ENCODE measurements around the gene TOMM34.

Gene TOMM34

DNA sequence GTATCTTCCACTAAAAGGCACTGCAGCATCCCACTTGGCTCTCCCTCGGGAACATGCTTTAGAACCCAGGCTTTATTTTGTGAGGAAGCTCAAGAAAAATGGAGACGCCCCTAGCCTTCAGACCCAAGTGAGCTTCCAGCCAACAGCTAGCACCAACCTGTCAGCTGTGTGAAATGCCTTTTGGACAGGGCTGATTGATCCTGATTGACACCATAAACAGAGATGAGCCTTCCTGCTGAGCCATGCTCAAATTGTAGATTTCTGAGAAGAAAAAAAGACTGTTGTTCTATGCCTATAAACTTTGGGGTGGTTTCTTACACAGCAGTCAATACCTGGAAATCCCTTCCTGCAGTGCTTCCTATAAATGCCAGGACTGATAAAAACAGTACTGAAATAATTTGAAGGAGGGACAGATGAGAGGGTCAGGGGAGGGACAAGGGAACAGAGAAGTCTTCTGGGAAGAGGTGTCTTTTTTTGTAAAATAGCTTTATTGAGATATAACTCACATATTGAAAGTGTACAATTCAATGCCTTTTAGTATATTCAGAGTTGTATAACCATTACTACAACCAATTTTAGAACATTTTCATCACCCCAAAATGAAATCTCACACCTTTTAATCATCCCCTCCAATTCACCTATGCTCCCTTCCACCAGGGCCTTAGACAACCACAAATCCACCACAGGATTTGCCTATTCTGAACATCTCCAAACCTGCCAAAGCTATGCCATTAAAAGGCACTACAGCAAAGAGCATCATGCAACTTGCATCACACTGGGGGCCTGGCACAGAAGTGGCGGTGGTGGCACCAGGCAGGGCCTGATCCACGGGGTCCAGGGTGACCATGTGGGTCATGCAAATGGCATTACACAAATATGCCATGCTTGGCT lies 3.4 kb upstream of the TOMM34 start:
- DNase-seq: no peak

DNA sequence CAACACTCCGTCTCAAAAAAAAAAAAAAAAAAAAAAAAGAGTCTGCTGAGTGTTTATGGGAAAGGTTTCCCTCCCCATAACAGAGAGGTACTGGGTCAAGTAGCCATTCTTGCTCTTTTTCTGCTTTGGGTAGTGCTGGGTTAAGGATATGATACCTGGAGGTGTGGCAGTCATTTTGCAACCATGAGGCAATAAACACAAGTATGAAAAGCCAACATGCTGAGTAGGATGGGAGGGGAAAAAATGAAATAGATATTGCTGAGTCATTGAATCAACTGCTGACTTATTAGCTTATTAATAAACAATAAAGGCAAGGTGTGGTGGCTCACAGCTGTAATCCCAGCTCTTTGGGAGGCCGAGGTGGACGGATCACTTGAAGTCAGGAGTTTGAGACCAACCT lies 2.3 kb upstream of the TOMM34 start:
- DNase-seq: no peak

DNA sequence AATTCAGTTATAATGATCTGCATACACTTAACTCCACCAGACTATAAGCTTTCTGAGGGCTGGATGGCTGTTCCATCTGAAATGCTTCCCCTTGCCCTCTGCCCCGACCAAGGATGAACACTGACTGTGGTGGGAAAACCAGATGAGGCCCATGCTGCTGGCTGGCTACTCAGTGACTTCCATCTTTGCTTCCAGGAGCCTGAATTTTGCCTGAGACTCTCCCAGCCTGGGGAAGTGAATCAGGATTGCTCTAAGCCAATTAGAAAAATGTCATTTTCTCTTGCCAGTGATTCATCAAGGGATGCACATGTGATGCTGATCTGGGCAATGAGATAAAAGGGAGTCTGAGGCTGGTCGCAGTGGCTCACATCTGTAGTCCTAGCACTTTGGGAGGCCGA lies 1.7 kb upstream of the TOMM34 start:
- DNase-seq: no peak

DNA sequence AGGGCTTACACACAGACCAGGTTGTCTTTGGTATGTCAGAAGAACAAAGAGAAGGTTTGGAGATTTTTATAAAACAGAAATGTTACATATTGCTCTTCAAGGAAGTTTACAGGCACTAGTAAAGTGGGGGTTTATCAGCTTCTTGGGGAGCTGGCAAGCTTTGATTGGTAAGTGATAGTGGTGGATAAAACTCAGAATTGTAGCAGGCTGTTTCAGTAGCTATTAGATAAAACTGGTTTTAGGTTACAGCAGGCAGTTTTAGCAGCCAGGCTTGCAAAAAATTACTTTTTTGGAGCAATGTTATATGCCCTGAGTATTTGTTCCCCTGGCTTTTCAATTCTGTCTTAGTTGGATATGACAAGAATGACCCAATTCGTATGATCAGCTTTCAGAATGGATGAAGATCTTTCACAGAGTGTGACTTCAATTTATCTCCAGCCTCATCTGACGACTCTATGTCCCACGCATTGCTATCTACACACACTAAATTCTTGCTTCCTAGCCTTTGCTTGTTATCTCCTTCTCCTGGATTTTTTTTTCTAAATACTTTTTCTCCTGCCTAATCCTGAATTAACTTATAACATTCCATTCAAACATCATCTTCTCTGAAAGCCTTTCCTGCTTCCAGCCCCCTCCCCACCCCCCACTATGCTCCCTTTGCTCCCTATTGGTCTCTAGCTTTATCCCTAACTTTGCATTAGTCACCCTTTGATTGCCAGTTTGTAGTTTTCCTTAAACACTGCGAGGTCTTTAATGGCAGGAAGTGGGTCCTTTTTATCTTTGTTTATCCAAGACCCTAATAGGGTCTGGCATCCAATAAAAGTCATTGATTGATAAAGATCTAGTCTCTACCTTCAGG lies 1.0 kb upstream of the TOMM34 start:
- DNase-seq: no peak

DNA sequence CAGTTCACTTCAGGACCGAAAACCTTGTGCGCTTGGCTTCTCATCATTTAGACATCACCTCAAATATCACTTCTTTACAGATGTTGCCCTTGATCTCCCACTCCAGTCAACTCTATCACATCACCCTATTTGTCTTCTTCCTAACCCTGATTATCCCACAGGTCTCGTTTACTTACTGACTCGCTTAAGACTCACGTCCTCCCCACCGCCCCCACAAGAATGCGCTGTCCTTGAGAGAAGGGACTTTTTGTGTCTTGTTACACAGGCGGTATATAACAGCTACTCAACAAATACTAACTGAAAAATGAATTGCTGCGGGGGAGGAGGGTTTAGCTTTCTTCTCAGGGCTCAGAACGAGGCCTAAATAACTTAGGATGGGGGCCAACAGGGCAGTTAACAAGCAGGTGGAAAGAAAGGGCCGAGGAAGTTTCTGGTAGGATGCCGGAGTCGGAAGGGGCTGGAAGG lies 527 bp downstream of the TOMM34 start:
- peak in 9 of 56 donors; percentile 5 to 50 (median 31) for DNase-seq

DNA sequence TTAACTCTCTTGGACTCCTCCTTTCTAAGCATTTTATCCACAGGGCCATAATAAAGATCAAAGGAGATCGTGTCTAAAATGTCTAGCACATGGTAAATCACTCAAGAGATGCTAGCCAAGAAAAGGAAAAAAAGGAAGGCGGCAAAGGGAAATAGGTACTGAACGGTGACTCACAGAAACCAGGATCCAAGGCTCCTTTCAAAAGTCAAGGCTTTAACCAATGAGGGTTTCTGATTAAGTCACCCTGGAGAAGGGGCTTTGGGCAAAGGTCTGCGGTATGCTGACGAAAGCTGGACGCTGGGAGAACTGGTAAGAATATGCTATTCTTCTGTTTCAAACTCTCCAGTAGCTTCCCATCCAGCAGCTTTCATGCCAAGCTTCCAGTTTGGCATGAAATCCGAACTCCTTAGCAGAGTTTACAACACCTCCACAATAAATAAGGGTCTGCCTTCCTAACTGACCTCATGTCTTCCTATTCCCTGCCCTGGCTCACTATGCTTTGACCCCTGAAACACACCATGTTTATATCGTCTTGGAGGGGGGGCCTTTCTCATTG lies 1.0 kb downstream of the TOMM34 start:
- peak in 2 of 56 donors; percentile 14 for DNase-seq

DNA sequence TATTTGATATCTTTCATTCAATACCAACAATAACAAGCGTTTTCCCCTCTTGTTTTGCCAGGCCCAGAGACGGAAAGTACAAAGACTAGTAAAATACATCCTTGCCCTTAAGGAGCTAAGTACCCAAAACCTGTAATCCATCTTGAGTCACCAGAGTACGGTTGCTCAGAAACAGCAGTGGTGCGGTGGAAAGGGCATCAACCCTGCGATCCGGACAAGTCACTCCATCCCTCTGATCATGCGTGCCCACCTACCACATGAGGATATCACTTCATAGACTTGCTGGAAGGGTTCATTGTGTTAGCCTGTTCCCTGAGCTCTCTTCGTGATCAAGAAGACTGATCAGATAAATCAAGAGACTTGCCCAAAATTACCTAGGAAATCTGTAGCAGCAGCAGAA lies 1.9 kb downstream of the TOMM34 start:
- DNase-seq: no peak

DNA sequence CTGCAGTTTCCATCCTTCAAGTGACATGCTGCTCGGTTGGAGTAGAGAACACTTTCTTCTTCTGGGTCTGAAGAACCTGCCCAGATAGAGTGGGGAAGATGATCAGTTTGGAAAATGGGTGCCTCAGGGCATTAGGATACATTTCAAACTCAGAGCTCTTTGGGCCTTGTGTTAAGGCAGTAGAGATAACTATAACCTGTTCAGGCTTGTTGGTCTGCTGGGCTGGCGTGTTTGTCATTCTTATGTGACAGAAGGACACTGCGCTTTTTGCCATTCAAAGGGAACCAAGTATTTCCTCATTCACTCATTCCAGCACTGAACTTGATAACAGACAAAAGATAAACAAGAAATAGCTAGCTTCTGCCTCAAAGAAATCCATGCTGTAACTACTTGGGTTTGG lies 3.8 kb downstream of the TOMM34 start:
- no peak for DNase-seq

DNA sequence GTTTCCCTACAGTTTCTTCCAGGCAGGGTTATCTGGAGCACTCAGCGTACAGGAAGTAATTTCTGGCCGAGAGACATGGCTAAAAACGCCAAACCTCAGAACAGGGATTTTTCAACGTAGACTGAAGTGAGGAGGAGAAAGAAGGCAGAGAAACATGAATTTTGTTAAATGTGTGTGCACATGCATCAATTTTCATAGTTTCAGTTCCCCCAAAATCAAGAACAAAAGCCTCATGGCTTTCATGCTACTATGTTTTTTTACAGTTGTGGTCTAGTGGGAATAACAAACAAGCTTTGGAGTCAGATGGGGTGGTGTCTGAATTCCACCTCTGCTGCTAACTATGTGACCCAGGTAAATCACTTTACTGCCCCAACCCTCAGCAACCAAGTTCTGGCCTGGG lies 4.9 kb downstream of the TOMM34 start:
- no peak for DNase-seq

DNA sequence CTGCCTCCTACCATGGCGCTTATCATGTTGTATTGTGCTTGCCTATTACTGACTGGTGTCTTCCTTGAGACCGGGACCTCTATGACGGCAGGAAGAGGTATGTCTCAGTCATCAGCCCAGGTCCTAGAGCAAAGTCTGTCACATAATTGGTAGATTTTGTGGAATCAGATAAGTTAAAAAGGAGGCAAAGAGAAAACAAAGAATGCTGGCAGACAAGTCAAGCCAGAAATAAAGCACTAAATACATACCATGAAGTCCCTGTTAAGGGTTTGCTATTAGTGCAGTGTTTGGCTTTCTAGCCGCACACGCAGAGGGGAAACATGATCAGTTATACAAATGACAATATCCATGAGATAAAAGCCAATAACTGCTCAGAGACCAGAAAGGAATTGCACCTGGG lies 6.0 kb downstream of the TOMM34 start:
- no peak for DNase-seq

DNA sequence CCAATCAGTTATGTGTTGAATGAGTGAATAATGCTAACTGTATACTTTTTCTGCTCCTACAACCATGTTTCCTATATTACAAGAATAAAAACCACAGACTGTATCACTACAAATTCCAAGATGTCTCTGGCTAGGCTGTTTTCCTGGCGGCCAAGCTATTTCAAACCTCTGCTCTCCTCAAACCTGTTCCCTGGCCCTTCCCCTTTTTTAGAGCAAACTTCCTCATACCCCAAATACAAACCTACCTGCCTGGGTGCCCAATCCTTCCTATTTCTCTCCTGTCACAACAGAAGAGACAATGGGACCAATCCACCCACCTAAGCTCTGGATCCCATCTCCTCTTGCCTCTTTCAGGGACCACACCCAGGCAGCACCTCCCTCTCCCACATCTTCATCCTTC lies 7.5 kb downstream of the TOMM34 start:
- DNase-seq: no peak

DNA sequence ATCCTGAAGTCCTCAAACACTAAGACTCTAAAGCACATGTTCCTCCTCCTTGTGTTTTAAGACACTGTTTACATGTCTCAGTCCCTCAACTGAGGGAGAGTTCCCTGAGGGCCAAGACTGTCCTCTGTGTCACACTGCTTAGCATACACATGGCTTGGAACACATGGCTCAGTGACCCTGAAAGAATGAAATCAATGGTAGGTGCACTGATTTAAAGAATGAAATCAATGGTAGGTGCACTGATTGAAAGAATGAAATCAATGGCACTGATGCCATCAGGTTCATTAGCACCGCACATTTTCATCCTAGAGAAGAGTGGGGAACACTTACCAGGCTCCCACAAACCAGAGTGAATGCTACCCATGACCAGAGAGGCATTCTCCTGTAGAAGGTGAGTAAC lies 9.8 kb downstream of the TOMM34 start:
- DNase-seq: no peak

DNA sequence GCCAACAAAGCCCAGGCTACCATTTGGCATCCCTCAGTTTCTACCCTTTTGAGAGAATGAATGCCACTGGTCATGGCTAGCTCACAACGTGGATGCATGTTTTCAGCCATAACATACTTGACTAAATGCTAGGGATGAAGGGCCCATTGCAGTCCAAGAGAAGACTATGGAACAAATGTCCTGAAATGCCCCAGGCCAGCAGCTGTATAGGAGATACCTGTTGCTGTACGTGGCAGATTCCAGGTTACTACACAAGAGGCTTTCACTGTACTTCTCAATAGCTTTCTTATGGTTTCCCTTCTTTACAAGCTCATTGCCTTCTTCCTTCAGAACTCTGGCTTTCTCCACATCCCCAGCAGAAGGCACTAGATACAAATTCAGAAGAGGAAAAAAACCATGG lies 11.7 kb downstream of the TOMM34 start:
- DNase-seq: no peak

DNA sequence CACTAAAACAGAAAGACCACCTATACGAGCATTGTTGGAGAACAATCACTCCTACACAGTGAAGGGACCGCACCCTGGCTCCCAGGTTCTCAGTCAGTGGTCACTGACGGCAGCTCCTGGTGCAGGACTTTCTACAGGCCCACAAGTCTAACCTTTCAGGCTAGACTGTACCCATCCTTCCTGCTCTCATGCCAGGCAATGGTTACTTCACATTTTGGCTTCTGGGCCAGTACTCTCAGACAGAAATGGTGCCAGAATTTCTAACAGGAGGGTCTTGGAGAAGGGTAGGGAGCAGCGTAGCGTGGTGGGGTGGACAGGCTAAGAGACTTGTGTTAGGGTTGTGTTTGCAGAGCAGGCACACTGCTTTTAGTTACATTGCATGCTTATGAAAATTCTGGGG lies 12.1 kb downstream of the TOMM34 start:
- DNase-seq: no peak

DNA sequence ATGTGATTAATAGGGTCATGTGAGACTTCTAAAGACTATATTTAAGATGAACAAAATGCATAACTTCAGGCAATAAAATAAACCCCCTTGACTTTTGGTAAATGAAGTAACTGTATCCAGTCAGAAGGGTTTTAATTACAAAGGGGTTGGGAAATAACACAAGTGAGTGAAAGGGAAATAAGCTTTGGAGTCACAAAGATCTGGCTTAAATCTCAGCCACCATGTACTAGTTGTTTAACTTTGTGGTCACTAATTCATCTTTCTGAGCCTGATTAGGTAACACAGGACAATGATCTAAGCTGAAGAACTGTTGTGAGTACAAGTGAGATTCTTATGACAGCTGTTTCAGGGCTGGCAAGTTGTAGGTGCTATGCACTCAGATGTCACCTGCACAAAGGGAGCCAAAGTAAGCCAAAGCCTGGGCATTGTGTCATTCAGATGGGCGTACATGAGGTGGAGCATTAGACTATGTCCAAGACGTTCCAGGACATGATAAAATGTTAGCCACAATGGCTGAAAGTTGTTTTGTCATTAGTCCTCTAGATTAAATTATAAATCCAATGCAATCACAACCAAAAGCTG lies 13.8 kb downstream of the TOMM34 start:
- no peak for DNase-seq

DNA sequence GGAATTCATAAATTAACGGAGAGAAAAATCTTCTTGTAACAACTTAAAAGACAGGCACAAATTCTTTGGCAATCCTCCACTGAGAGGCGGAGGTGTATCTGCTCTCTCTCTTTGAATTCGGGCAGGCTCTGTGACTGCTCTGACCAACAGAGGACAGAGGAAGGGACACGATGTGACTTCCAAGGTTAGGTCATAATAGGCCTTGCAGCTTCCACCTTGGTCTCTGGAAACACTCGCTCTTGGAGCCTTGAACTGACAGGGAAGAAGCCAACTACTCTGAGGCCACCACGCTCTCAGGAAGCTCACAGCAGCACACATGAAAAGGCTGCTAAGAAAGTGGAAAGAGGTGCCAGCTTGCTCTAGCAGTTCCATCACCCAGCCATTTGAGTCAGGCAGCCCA lies 14.9 kb downstream of the TOMM34 start:
- DNase-seq: no peak

DNA sequence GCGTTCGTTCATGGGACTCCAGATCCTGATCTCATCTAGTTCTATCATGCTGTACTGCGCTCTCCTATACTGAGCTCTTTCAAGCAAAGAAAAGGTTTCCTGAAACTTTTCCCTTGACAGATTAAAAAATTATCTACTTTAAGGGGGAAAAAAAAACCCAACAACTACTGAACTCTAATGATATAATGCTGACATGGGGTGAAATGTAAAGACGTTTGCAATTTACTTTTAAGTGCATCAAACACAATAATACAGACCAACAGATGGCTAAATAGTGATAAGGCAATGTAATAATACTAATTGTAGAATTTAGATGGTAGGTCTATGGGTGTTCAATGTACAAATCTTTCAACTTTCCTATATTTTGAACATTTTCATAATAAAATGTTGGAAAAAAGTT lies 16.4 kb downstream of the TOMM34 start:
- no peak for DNase-seq

DNA sequence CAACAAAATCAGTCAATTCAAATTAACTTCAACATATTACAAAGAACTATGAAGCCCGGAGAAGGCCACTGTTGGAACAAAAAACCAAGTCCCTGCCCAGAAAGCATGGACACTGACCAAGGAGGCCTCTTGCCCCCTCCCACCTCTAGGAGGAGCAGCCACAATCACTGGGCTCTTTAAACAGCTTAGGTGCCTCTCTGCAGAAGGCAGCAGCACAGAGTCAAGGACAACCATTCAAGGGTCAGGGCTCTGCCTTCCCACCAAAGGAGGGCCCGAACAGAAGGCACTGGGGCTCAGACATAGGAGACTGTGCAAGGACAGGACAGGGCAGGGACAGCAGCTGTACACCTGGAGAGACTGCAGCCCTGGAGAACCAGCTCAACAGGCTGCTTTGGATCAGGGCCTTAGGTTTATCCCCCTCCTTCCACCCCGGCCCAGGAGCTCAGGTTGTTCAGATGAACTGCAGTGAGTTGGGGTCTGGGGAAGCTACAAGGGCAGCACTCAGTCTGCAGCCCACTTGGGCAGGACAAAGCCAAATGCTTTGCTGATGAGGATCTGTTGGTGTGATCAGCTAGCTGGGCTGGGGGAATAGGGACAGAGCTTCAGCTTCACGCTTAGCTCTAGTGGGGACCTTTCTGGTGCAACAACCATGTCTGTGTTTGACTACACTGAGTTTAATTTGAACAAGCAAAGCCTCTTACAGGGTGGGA lies 17.8 kb downstream of the TOMM34 start:
- DNase-seq: no peak

DNA sequence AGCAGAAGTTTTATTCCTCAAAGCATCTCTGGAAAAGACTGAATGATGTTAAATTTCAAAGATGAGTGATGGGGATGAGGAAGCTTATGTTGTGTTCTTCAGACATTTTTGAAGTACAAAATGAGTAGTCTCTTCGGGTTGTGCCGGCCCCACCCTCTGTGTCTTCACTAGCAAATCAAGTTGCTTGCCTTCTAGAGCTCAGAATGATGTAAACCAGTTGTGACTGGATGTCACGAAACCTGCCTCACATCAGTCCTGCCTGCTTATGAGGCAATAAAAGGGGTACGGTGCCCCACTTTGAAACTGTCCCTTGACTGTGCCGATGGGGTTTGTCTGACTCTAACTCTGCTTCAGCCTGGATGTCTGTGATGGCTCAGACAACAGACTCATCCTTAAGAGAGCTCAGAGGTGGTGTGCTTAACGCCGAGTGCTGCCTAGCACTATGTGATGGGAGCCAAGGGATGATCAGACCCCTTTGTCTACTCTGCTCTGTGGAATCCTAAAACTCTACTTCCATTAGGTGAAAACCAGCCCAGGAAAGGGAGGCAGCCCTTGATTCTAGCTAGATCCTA lies 19.0 kb downstream of the TOMM34 start:
- DNase-seq: peak in 3 of 56 donors; percentile 4 to 15 (median 4)

DNA sequence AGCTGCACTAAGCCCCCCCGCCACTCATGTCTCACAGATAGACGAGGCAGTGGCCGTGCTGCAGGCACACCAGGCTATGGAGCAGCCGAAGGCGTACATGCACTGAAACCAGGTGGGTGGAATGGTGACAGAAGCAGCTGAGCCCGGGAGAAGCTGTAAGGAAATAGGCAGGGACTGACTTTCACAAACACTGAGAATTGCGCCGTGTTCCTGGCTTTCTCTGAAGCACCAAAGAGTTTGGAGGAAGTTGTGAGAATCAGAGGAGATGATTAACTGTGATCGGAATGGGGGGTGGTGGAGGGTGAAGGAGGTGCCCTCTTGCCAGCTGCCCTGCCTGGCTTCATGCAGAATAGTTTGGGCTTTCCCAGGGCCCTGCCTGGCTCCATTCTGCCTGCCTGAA lies 21.6 kb downstream of the TOMM34 start:
- peak in 19 of 56 donors; percentile 5 to 63 (median 17) for DNase-seq

DNA sequence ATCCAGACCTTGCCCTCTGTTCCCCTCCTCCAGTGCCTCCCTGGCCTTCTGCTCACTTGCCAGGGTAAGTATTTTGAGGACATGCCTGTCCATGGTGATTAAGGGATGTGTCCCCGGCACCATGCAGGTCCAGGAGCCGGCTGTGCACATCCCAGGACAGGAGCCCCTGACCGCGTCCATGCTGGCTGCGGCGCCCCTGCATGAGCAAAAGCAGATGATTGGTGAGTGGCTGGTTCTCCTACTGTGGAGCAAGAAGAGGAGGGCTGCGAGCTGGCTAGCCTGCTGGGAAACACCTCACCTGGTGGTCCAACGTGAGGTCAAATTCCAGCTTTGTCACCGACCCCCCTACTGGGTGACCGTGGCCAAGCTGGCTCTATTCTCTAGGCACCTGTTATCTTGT lies 23.7 kb downstream of the TOMM34 start:
- no peak for DNase-seq
